Measurements from ENCODE around the gene TDRD9.
A peak's percentile ranks its signal among the peaks of the same experiment; 100 is the strongest.

The TDRD9 gene

GRCh38 chr14:104085032-104085888 is 157.0 kb downstream of the TDRD9 start, which contains the start of gene ASPG:
Gene ASPG, plus strand, starts transcription at chr14:104085700. Its CDS starts 71 bp downstream, at chr14:104085771.
- Histone ChIP-seq H3K4me3 (no peak within 1 kb of the TSS), H3K27ac (no peak within 1 kb of the TSS), H4K20me1 (no peaks in the 10 kb centered on the region), H3K36me3 (no peaks in the 10 kb centered on the region), H3K9me3 (no peaks in the 10 kb centered on the region), H3K4me2 (peak within 1 kb of the TSS; percentile 55), H3K9ac (no peak within 1 kb of the TSS), H3K27me3 (no peaks in the 10 kb centered on the region), H3K4me1 (peaks cover 51% of the 10 kb centered on the region)
- TF ChIP-seq Cebpa-rat (IDR thresholded peaks at IDR 0.05): no peak

- H3K9me3 ChIP-seq: no peaks in the 10 kb centered on the region
Observed at GRCh38 chr14:104085889-104086201, 157.6 kb downstream of the TDRD9 start.

DNA sequence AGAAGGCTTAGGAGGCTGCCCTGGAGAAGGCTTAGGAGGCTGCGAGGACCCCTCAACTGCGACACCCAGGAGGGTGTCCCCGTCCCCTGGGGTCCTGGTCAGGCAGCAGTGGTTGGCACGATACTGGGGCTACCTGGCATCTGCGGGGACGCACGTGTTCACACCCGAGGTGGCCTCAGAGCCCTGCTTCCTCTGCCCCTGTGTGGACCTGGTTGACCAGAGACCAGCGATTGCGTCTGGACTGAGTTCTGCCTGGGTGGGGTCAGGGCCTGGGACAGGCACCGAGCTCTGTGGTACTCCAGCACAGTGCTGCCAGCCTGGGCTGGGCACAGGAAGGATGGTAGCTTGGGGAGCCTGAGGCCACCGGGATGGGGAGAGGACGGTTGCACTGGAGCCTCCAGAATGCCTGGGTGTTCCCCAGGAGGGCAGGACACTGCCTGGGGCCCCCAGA is 158.0 kb downstream of the TDRD9 start:
- H3K9ac ChIP-seq: no peak overlapping the region
- no peaks in the 10 kb centered on the region for H3K36me3 ChIP-seq
- peaks cover 51% of the 10 kb centered on the region for H3K4me1 ChIP-seq
- no peaks in the 10 kb centered on the region for H3K27me3 ChIP-seq
- H3K9me3 ChIP-seq: no peaks in the 10 kb centered on the region
- H3K27ac ChIP-seq: no peak overlapping the region
- no peaks in the 10 kb centered on the region for H4K20me1 ChIP-seq
- H3K4me2 ChIP-seq: 0 out of 2 replicates have a peak overlapping the region, but pooled peaks have one; percentile 22
- TF ChIP-seq Cebpa-rat (IDR thresholded peaks at IDR 0.05): no peak
- H3K4me3 ChIP-seq: no peak overlapping the region

More at GRCh38 chr14:104085889-104086201, 157.6 kb downstream of the TDRD9 start:
- Histone ChIP-seq H3K27ac (no peak overlapping the region), H4K20me1 (no peaks in the 10 kb centered on the region), H3K9ac (no peak overlapping the region), H3K27me3 (no peaks in the 10 kb centered on the region), H3K4me1 (peaks cover 51% of the 10 kb centered on the region), H3K36me3 (no peaks in the 10 kb centered on the region), H3K4me2 (no peak overlapping the region), H3K4me3 (no peak overlapping the region)
- TF ChIP-seq Cebpa-rat (IDR thresholded peaks at IDR 0.05): no peak

DNA sequence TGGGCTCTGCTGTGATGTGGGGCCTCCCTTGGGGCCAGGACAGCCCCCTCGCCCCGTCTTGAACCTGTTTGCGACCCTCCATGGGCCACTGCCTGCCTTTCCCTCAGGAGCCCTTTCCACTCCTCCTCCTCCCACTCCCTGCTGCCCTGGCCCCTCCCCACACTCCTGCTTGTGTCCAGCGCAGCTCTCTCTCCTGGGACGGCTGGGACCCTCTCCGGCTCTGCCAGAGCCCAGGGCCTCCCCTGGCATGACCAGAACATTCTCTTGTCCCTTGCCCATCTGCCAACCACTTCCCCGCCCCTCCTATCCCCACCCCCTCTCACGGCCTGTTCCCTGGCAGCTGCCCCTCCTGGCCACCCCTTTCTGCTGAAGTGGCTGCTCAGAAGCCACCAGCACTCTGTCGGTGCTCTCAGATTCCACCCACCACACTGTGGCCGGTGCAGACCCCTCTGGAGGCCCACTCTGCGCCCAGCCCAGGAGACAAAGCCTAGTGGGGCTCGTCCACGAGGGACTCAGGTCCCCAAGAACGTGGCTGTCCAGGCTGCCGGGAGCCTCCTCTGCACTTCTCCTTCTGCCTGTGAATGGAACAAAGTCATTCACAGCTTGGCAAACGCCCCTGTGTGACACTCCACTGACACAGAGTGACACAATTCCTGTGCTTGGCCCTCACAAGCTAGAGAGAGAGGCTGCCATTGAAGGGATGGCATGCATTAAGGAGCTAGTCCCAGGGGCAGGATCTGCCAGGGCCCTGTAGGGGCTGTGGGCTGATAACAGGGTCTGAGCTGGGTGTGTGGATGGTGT is 158.6 kb downstream of the TDRD9 start:
- H3K9ac ChIP-seq: no peak overlapping the region
- H3K4me3 ChIP-seq: no peak overlapping the region
- peak overlapping the region; percentile 41; the same call in 1 of the 2 replicates for H3K27ac ChIP-seq
- no peaks in the 10 kb centered on the region for H3K9me3 ChIP-seq
- H4K20me1 ChIP-seq: no peaks in the 10 kb centered on the region
- peaks cover 51% of the 10 kb centered on the region for H3K4me1 ChIP-seq
- H3K36me3 ChIP-seq: no peaks in the 10 kb centered on the region
- no peaks in the 10 kb centered on the region for H3K27me3 ChIP-seq
- TF ChIP-seq Cebpa-rat (IDR thresholded peaks at IDR 0.05): no peak
- H3K4me2 ChIP-seq: peak overlapping the region; percentile 71

- TF ChIP-seq Cebpa-rat (IDR thresholded peaks at IDR 0.05): no peak
- Histone ChIP-seq H3K27me3 (no peaks in the 10 kb centered on the region), H3K36me3 (no peaks in the 10 kb centered on the region), H3K4me1 (peaks cover 55% of the 10 kb centered on the region), H3K9ac (no peak overlapping the region), H3K4me3 (no peak overlapping the region), H3K4me2 (peak overlapping the region; percentile 71), H3K27ac (peak overlapping the region; percentile 41; the same call in 1 of the 2 replicates), H4K20me1 (no peaks in the 10 kb centered on the region), H3K9me3 (no peaks in the 10 kb centered on the region)
Observed at GRCh38 chr14:104087505-104087904, 159.2 kb downstream of the TDRD9 start.

DNA sequence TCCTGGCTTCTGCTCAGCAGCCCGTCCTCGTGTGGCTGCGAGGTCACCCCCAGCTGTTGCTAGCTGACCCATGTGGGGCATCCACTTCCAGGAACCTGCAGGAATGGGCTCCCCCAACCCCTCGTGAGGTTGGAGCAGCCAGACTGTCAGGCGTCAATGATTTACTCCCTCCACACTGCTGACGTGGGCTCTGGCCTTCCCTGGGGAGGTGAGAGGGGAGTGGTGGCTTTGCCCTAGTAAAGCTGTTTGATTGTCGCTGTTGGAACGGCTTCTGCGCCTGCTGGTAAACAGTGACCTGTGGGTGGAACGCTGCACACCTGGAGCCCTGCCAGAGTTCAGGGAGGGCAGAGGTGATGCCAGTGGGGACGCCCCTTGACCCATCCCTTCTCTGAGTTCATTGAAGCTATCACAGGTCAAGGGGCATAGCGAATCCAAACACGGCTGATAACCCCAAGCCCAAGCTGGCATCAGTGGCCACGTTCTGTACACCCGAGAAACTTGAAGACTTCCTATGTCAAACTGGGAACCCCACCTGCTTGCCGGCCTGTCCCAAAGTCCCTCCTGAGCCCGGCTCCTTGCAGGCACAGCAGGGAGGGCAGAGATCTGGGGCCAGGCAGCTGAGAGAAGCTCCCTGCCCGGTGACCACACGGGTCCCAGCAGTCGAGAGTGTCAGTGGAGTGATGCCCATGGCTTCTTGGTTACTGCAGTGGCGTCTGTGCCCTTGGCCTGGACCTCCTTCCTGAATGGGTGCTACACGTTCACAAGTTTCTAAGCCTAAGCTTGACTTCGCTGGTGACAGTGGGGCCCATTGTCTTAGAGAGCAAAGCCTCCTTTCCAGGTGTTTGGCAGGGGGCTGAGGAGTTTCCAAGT is 160.0 kb downstream of the TDRD9 start:
- Histone ChIP-seq H3K9ac (no peak overlapping the region), H3K36me3 (no peaks in the 10 kb centered on the region), H4K20me1 (no peaks in the 10 kb centered on the region), H3K4me2 (peak overlapping the region; percentile 71), H3K4me1 (peaks cover 50% of the 10 kb centered on the region), H3K27me3 (no peaks in the 10 kb centered on the region), H3K4me3 (no peak overlapping the region), H3K27ac (peak overlapping the region; percentile 40; the same call in 1 of the 2 replicates), H3K9me3 (no peaks in the 10 kb centered on the region)
- no peak for TF ChIP-seq Cebpa-rat (IDR thresholded peaks at IDR 0.05)

GRCh38 chr14:104090071-104090748 is 162.0 kb downstream of the TDRD9 start:
- no peaks in the 10 kb centered on the region for H4K20me1 ChIP-seq
- peaks cover 9% of the 10 kb centered on the region for H3K9me3 ChIP-seq
- H3K27me3 ChIP-seq: no peaks in the 10 kb centered on the region
- H3K36me3 ChIP-seq: no peaks in the 10 kb centered on the region
- H3K27ac ChIP-seq: no peak overlapping the region
- no peak for TF ChIP-seq Cebpa-rat (IDR thresholded peaks at IDR 0.05)
- H3K9ac ChIP-seq: no peak overlapping the region
- H3K4me3 ChIP-seq: no peak overlapping the region
- H3K4me2 ChIP-seq: no peak overlapping the region
- peaks cover 40% of the 10 kb centered on the region for H3K4me1 ChIP-seq

- TF ChIP-seq Cebpa-rat (IDR thresholded peaks at IDR 0.05): no peak
- H3K4me3 ChIP-seq: no peak overlapping the region
- H3K4me1 ChIP-seq: peaks cover 47% of the 10 kb centered on the region
- no peaks in the 10 kb centered on the region for H4K20me1 ChIP-seq
- no peak overlapping the region for H3K4me2 ChIP-seq
- peaks cover 20% of the 10 kb centered on the region for H3K9me3 ChIP-seq
- H3K36me3 ChIP-seq: no peaks in the 10 kb centered on the region
- no peak overlapping the region for H3K9ac ChIP-seq
- no peaks in the 10 kb centered on the region for H3K27me3 ChIP-seq
- H3K27ac ChIP-seq: 0 out of 2 replicates have a peak overlapping the region, but pooled peaks have one; percentile 9
Observed at GRCh38 chr14:104091061-104091926, 163.0 kb downstream of the TDRD9 start.

All from BLaER1 (cell line).